IPS DF 19.7 (cell line): ENCODE measurements around the gene CSHL1.
"Not testable (repeated sequence)": the region's sequence is repeated elsewhere in the genome, so short reads cannot be mapped to it uniquely, and the experiment has no call there.

Source experiments
- DNase-seq: peaks from one replicate; pipeline ENCODE4 v3.0.0-alpha.2; 2013; ENCODE audit warnings: low read depth, low spot score

CSHL1 gene

DNA sequence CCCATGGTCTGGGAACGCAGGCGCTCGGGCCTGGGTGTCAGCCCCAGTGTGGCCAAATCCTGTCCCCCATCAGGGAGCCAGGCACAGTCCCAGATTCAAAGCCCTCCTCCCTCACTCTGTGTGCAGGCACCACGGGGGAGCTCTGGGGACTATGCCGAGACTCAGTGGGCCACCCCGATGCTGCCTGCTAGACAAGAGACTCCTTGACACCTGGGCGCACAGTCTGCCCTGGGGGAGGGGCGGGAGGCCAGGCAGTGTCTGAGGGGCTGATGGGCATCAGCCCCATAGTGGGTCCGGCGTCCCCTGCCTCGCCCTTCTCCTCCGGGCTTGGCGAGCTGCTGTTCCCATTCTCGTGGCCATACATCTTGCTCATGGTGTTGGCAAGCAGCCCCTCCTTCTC is 29.5 kb upstream of the CSHL1 start:
- no peak for DNase-seq

DNA sequence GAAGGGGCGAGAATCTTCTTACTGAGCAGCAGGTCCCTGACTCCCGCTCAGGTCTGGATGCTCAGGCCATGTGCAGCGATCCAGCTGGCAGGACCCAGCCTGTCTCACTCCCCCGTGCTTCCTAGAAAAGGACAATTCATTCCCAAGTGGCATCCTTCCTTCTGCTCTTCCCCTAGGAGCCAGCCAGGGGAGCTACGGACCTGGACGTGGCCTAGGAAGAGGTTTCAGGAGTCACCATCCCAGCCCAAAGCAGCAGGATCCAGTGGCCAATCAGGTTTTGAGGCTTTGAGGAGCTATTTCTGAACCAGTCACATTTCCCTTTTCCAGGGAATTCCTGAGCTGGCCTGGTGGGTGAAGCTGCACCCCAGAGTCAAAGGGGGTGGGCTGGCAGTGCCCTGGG is 28.8 kb upstream of the CSHL1 start:
- no peak for DNase-seq

DNA sequence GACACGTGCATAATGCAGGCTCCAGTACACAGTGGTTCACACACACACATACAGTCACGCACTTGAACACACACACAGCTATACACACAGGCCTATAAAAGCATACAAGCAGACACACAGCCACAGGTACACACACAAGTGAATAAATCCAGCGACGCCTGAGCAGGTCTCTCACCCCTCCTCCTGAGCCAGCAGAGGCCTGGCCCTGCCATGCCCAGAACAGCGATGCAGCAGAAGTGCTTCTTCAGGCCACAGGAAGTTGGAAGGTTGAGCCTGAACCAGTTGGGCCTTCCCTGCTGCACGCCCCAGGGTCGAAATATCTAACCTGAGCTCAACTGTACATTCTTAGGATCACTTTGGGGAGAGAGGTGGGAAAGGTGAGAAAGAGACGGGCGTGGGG is 28.3 kb upstream of the CSHL1 start:
- DNase-seq: no peak

DNA sequence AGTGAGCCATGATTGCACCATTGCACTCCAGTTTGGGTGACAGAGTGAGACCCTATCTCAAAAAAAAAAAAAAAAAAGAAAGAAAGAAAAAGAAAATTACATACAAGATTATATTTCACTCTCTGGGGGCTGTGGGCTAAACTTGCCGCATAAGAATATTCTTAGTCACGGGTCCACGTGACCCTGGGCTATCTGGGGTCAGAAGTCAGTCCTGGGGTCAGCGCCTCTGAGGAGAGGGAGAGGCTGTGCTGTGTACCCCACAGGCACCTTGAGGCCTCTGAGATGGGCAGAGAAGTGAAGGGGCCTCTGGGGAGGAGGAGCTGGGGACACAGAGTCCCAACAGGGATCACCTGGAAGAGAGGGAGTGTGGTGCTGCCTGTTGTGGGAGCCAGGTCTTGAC is 26.9 kb upstream of the CSHL1 start:
- DNase-seq: no peak

DNA sequence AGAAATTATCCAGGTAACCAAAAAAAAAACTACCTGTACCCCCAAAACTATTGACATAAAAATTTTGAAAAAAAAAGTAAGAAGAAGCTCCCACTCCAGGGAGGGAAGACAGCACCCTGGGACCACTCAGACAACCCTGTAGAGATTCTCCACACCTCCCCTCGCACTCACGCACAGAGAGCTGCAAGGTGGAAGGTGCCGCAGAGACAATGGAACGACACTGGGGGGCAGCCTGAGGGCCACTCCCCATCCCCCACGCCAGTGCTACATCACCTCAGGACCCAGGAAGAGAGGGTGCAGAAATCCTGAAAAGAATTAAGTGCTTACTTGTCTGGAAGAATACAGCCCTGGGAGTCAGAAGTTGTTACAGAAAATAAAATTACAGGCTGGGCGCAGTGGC is 26.3 kb upstream of the CSHL1 start:
- no peak for DNase-seq

DNA sequence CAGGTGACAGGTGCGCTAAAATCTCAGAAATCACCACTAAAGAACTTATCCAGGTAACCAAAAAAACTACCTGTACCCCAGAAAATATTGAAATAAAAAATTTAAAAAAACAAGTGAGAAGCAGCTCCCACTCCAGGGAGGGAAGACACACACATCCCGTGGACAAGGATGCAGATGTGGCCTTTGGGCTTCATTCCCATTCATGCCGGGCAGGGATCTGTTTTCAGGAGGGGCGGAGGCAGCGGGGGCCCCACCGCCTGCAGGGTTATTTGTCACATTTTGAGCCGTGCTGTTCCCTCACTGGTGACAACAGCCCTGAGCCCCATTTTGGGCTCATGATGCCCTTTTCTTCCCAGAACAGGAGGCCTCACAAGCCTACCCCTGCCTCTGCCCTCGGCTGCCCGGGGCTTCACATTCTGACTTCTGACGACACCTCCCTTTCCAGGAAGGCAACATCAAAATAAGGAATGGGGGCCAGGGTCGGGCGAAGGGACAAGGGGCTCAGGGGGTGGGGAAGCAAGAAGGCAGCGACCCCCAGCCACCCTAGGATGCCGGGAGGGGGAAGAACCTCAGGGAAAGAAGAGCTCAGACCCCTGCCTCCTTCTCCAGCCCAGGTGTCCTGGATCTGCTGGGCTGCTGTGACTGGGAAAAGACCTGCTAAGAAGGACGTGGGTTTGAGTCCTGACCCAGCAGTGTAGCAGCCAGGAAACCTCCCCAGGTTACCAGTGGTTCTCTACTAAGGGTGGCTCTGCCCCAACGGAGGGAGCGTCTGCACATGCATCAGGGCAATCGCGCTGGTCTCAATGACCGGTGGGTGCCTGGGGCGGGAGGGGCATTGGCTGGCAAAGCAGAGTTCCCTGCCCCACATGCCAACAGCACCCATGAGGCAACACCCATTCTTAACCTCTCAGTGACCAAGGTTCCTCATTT is 23.4 kb upstream of the CSHL1 start:
- DNase-seq: no peak

DNA sequence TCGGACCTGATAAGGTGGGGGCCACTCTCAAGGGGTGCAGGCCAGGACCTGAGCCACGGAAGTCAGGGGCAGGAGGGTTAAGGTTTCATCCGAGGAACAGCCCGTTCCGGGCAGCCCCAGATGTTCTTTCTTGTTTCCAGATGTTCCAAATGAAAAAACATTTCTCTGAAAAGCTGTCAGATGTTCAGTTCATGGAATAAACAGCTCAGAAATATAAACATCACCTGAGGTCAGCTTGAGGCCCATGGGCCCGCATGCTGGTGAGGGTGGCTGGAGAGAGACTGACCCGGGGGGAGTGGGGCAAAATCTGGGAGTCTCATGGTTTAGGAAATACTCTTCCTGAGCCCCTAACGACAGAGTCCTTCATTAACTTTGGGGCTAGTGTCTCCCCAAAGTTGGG is 22.5 kb upstream of the CSHL1 start:
- no peak for DNase-seq

DNA sequence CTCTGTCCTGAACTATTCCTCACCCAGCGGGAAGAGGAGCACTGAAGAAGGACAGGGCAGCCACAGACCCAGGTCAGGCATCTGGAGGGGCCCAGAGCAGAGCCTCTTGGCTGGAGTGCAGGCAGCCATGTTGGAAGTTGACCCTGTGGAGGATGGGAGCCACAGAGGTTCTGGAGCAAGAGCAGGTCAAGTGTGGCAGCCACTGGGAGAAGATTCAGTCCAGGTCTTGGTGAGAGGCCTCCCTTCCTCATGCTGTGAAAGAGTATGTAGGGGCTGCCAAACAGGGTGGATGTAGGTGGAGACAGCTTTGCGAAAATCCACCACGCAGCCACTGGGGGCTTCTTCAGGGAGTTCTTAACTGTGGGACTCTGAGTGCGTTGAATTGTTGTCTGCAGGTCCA is 21.7 kb upstream of the CSHL1 start:
- no peak for DNase-seq

DNA sequence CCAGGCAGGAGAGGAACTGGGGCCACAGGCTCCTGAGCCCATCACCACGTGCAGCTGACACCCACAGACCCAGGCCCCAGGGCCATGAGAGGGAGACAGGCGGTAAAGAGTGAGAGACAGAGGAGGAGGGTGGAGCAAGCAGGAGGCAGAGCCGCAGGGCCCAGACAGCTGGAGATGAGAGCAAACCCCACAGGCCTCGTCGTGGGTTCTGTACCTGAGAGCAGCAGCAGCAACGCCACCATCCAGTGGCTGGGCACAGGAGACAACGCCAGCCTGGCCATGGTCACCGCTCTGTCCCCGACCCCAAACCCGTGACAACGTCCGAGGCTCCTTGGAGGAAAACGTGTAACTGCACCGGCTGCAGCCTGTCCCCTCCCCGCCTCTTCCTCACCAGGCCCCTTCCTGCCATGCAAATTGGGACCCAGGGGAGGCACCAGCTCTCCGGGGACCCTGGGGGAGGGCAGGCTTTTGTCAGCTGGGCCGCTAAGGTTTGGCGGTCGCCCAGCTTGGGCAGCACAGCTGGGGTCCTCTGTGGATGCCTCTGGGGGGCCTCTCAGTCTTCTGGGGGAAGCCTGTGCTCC is 21.0 kb upstream of the CSHL1 start, which contains the start of gene CD79B:
CD79B (minus strand) TSS at position 351 of the 581 bp plus-strand sequence; CDS start at position 281, 70 bp downstream.
- DNase-seq: no peak

DNA sequence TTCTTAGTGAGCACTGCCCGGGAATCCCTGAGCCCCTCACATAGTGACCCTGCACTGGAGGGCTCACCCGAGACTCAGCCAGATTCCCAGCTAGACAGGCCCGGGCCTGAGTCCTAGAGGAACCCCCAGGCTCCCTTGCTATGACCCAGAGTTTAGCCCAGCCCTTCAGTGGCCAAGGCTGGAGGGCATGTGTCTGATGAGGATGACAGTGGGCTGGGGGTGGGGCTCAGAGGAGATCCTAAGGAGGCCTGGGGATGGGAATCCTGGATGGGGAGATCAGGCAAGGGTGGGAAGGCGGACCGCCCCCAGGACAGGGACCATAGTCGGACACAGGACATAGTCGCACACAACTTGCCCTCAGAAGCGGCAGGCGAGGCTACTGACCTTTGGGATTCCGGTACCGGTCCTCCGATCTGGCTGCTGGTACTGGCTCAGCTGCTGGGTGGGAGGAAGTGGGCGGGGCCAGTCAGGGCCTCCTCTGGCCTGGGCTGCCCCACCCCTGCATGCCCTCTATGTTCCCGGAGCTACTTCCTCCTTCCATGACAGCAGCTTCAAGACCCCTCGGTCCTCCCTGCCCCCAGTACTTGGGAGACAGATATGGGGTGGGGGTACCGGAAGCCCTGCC is 20.0 kb upstream of the CSHL1 start:
- DNase-seq: no peak

DNA sequence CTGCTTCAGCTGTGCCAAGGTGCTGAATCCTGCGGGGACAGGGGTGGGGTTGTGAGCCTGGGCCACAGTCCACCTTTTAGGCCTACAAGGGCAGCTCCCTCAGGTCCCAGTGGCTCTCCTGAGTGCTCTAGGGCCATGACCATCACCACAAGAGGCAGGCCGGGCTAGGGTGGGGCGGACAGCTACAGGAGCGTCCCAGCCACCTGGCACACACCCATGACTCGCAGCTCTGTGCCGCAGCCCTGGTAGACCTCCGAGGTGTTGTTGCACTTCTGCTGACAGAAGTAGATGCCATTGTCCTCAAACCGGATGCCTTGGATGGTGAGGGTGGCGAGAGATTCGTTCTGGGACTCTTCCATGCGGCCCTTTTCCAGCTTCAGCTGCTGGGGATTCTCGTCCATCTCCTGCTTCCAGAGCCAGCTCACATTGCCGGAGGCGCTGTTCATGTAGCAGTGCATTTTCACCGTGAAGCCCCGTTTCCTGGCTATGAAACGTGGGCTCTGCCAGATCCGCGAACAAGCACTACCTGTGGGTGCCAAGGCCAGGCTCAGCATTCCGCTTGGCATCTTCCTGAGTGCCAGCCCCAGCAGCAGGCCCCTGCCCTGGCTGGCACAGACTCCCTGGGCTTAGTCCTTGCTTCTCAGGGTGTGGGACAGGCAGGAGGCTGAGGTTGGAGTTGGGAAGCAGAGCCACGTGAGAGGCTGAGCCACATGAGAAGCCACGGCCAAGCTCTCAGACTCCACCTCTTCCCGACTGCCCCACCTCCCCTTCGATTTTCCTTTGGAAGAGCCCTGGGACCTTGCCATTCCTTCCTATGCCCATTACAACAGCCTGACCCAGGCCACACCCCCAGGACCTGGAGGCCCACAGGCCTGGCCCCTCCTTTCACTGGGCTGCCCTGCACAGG is 19.1 kb upstream of the CSHL1 start:
- DNase-seq: no peak

DNA sequence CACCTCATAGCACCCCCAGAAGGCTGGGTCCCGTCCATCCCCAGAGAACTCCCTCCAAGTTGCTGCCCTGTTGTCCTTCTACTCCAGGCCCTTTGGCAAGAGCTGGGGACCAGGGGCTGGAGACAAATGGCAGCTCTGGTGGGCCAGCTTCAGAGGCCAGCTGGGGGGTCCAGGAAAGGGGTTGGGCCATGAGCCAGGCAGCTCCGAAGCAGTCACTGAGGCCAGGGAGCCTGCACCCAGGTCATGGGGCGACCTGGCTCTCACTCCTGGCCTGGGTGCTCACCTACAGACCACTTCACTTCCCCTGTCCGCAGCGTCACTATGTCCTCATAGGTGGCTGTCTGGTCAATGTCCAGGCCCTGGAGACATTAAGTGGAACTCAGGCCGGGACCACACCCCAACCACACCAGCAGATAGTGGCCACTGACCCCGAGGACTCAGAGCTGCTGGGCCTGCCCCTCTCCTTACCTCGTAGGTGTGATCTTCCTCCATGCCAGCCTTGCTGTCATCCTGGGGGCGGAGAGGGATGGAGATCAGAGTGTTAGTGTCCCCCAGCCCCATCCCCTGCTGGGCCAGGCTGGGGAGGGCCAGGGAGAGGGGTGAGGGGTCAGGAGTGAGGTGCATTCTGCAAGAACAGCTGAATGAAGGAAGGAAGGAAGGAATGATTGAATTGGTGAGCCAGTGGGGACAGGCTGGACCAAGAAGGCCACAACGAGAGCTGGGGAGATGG is 18.1 kb upstream of the CSHL1 start:
- DNase-seq: no peak

DNA sequence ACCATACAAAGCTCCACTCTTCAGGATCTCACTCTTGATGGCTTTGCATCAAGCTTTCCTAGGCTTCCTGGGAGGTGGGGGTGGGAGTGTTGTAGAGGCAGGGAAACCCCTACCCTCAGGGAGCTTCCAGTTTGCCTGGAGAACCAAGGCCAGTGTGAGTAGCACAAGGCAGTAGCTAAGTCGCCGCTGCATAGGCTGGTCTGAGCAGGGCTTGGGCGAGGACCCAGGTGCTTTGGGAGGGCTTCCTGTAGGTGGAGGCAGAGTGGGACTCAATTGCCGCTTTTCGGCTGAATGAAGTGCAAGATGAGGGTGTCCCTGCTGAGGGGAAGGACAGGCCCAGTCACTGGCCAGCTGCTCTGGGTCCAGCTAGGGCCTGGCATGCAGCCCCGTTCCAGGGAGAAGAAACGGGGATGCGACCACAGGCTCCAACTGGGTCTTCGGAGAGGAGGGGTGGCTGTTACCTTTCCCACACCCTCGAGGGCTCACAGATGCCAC is 17.2 kb upstream of the CSHL1 start:
- no peak for DNase-seq

DNA sequence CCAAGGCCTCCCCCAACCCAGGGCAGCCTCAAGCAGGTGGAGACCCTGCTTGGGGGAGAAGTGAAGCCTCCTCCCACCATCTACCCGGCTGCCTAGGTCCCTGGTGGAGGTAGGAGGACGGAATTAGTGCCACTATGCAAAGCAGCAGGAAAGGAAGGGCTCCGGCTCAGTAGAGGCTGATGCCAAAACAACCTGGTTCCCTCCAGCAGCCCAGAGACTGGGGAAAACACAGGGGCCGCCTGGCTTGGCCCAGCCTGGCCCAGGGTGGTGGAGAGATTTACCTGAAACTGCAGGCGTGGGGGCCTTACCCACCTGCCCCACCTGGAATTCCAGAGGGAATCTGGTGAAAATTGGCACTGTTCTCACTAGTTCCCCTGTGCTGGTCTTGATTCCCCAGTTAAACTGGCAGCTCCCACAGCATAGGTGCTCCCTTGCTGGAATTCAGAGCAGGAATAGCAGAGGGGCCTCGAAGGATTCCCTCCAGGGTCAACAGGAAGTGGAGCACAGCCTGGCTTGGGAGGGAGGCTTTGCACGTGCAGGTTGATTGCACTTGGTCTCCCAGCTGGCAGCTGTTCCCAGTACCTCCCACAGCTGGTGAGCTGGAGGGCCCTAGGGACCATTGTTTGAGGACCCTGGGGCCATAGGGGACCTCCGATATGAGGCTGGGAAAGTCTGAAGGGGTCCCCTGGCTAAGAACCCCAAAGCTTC is 16.6 kb upstream of the CSHL1 start:
- DNase-seq: no peak

DNA sequence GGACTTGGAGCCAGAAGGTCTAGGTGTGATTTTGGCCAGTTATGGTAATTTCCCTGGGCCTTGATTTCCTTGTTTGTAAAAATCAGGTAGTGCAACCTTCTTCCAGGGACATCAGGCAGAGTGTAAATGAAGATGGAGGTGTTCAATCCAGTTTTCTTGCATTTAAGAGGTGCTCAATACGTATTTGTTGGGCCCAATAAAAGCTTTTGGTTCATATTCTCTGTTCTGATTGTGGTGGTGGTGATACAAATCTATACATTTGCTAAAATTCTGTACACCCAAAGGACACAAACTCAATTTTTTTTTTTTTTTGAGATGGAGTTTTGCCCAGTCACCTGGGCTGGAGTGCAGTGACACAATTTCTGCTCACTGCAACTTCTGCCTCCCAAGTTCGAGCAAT is 15.1 kb upstream of the CSHL1 start:
- DNase-seq: no peak

DNA sequence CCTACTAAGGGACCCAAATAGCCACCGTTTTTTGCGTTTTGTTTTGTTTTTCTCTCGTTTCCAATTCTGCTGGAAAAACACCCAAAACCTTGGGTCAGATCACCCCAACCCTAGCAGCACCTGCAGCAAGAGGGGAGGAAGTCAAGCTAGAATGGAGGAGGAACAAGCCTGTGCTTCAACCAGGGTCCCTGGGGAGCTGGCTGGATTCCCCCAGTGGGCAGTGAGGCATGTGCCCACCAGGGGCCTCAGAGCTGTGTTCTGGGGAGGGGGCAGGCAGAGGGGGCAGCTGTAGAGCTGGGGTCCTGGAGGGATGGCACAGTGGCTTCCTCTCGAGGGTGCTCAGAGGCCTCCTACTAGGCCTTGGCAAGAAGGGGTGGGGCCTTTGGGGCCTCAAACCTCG is 14.6 kb upstream of the CSHL1 start:
- DNase-seq: no peak

DNA sequence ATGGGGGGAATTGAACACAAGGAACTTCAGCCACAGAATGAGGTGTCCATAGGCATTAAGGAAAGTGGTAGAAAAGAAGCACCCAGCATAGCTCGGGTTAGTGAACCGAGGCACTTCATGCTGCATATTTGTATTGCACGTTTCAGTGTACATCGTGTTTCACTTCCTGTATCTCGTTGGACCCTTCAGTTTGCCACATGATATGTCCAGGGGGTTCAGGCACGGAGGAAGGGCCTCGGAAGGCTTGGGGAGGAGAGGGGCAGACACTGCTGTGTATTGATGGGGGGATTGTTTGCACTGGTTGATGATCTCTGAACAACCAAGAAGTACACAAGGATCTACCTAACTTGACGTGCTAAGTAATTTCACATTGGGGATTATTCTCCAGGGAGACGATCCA is 11.3 kb upstream of the CSHL1 start:
- DNase-seq: not testable (repeated sequence)

DNA sequence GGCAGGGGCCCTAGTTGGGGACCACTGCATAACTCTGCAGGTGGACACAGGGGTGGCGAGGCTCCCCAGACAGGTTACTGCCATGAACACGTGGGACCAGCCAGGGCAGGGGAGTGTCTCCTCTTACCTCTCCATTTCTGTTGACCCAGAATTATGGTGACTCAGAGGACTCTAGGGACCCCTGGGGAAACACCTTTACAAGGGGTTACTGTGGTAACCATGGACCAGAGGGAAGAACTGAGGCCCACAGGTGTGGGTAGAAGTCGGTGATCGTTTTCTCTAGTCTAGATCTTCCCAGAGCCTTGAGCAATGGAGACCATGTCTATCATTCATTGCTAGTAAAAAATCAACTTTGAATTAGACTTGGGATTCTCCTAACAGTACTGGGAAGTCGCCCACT is 9.7 kb upstream of the CSHL1 start:
- DNase-seq: not testable (repeated sequence)

DNA sequence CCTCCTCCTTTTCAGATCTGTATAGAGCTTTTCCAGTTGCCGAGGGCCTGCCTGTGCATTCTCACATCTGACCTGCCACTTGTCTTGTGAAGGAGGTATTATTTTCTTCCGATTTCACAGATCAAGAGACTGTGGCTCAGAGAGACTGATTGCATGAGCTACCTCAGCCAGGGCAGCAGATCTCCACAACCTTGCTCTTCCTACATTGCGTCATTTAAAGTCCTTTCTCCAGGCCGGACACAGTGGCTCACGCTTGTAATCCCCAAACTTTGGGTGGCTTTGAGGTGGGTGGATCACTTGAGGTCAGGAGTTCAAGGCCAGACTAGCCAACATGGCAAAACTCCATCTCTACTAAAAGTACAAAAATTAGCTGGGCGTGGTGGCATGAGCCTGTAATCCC is 9.0 kb upstream of the CSHL1 start:
- DNase-seq: not testable (repeated sequence)

DNA sequence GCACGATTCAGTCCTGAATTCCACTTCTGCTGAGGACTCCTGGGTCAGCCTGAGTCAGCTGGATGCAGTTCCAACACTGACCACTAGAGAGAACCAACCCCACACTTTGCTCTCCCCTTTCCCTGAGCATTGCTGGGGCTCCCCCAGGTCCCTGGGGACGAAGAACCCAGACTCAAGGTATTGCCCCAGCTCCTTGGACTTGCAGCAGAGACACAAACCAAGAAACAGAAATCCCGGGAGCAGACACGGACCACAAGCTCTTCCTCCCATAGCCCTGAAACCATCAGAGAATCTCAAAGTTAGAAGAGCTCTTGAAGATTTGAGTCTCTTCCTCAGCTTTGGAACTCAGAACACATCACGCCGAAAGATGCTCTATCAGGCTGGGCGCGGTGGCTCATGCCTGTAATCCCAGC is 8.3 kb upstream of the CSHL1 start:
- DNase-seq: no peak
